ENCODE measurements around the gene UBAC2.

Gene UBAC2

DNA sequence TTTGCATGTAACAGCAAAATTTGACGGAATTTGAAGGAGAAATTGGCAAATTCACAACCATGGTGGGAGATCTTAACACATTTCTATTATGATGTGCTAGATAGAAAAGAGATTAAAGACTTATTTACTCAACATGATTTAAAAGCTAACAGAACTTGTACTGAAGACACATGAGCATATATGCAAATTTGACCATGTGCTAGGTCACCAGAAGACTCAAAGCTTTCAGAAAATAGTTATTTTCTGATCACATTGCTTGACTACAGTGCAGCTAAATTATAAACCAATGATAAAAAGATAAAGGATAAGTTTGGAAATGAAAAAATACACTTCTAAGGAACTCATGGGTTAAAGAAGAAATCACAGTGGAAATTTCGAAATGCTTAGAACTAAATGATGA lies 97.4 kb downstream of the UBAC2 start:
- no peak for DNase-seq (ENCODE audit: low read depth)
- no peak overlapping the region for H3K4me3 ChIP-seq (ENCODE audit: control insufficient read depth, low read depth, low read length)
- TF ChIP-seq CTCF (IDR thresholded peaks at IDR 0.05; ENCODE audit: control insufficient read depth, insufficient read depth, low read depth, low read length, missing control alignments) = no peak

DNA sequence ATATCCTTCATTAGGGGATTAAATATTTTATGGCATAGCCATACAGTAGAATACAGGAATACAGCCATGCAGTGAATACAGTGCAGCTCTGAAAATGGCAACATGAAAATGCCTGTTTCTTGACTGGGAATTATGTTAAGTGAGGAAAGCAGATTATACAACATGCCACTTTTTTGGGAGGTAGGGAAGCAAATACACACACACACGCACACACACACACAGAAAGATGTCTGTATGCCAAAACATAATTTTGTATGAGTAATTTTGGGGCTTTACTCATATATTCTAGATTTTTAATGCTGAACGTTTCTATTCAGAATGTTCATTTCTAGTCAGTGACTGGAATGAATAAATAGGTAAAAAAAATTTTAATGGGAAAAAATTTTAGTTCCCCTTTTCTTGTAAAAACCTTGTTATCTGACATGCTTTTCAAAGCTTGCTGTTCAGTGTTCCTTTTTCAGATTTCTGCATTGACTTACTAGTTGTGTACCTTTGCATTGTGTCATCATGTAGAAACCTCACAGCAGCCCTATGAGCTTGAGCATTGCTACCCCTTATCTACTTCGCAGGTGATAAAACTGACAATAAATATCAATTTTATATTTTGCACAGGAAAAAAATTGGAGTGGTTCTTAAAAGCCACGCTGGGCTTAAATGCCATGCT lies 98.7 kb downstream of the UBAC2 start:
- no peak overlapping the region for H3K4me3 ChIP-seq (ENCODE audit: control insufficient read depth, low read depth, low read length)
- no peak for DNase-seq (ENCODE audit: low read depth)
- TF ChIP-seq CTCF (IDR thresholded peaks at IDR 0.05; ENCODE audit: control insufficient read depth, insufficient read depth, low read depth, low read length, missing control alignments) = no peak

- no peak for TF ChIP-seq CTCF (IDR thresholded peaks at IDR 0.05; ENCODE audit: control insufficient read depth, insufficient read depth, low read depth, low read length, missing control alignments)
- no peak overlapping the region for H3K4me3 ChIP-seq (ENCODE audit: control insufficient read depth, low read depth, low read length)
- no peak for DNase-seq (ENCODE audit: low read depth)
Observed at GRCh38 chr13:99299920-99300341, 99.3 kb downstream of the UBAC2 start.

GRCh38 chr13:99301056-99301838 lies 100.6 kb downstream of the UBAC2 start:
- H3K4me3 ChIP-seq (ENCODE audit: control insufficient read depth, low read depth, low read length) = no peak overlapping the region
- DNase-seq (ENCODE audit: low read depth) = no peak
- TF ChIP-seq CTCF (IDR thresholded peaks at IDR 0.05; ENCODE audit: control insufficient read depth, insufficient read depth, low read depth, low read length, missing control alignments) = no peak

DNA sequence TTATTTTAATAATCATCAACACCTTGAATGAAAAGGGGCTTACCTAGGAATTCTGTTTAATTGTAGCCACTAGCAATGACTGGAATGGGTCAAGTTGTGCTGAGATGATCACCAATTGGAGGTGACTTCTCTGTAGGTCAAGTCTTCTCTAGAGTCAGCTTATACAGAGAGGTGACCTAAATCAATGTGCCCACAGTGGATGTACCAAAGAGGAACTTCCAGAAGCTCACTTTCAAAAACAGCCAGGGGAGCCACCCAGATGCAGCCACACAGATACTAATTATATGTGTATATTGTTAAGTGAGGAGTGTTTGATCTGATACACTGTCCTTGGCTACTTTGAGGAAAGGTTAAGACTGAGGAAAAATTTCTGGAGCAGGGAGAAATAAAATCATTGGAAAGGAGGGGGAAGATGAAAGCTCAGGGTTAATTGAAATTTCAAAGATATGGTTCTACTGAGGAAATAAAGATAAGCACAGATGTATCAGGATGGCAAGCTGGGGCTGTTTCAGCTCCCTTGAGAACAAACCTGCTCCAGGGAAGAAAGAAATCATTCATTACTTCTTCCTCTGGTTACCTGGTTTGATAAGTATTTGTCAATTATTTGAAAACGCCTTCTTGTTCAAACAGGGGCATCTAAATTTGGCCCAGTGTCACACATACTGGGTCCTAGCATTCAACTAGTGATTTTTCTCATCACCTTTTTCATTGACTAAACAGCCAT lies 101.4 kb downstream of the UBAC2 start:
- no peak overlapping the region for H3K4me3 ChIP-seq (ENCODE audit: control insufficient read depth, low read depth, low read length)
- DNase-seq (ENCODE audit: low read depth) = no peak

More for the DNA sequence above, 101.4 kb downstream of the UBAC2 start:
- TF ChIP-seq CTCF (IDR thresholded peaks at IDR 0.05; ENCODE audit: control insufficient read depth, insufficient read depth, low read depth, low read length, missing control alignments) = no peak

Measured in AG09309 (cell line).